H1 (cell line): ENCODE results near the gene CIZ1. TPM values are rescaled to one million over a fixed set of nuclear protein-coding genes. Genes with fewer than 3 reads are reported as not detected.

Experiments
- CBX5 ChIP-seq: fragments of 300-800, 300-1000 bp; sonication (generic); IDR thresholded peaks from 2 replicates; pipeline ENCODE4 v1.7.1; 2016; ENCODE audit warnings: antibody characterized with exemption, low read length, low read depth
- EGR1 ChIP-seq: IDR thresholded peaks from 2 replicates; pipeline ENCODE4 v1.6.1; 2011; ENCODE audit warnings: low read depth, low read length, borderline replicate concordance
- HDAC6 ChIP-seq: IDR thresholded peaks from one replicate; pipeline ENCODE4 v1.7.1; 2012; ENCODE audit warnings: low read depth, mild to moderate bottlenecking, inconsistent platforms, low read length, moderate library complexity
- JUND ChIP-seq: IDR thresholded peaks from 2 replicates; pipeline ENCODE4 v1.6.1; 2011; ENCODE audit warnings: mild to moderate bottlenecking, improper control_type of control experiment, low read length
- MAFK ChIP-seq: IDR thresholded peaks from 2 replicates; pipeline ENCODE4 v1.6.1; 2012; ENCODE audit warnings: low read depth, mild to moderate bottlenecking, improper control_type of control experiment, low read length
- MAX ChIP-seq: IDR thresholded peaks from 2 replicates; pipeline ENCODE4 v1.6.1; 2012; ENCODE audit warnings: inconsistent platforms
- RAD21 ChIP-seq, 2 experiments: IDR thresholded peaks in 1 of 2; conservative IDR thresholded peaks in 1 of 2; 2 replicates each; pipeline ENCODE4 v1.6.1; 2011; ENCODE audit warnings: low read depth in 2 of 2, low read length in 2 of 2, improper control_type of control experiment in 1 of 2, inconsistent platforms in 1 of 2, mild to moderate bottlenecking in 1 of 2, moderate library complexity in 1 of 2
- SIRT6 ChIP-seq: IDR thresholded peaks from one replicate; pipeline ENCODE4 v1.7.1; 2012; ENCODE audit warnings: low read length, inconsistent platforms
- SUZ12 ChIP-seq: fragments of 200-600 bp; sonication (generic); IDR thresholded peaks from 2 replicates; pipeline ENCODE4 v1.6.1; 2012; ENCODE audit warnings: mild to moderate bottlenecking, inconsistent platforms, low read length, moderate library complexity, mixed read lengths
- TCF12 ChIP-seq: IDR thresholded peaks from 2 replicates; pipeline ENCODE4 v1.6.1; 2011; ENCODE audit warnings: low read depth, mild to moderate bottlenecking, low read length
- polyA plus RNA-seq, 7 experiments: library from polyadenylated mRNA; depleted of rRNA in 3 of 7; stranded (reverse) in 5 of 7; unstranded in 2 of 7; fragments of >200 nt in 5 of 7; fragments of 200-250 nt in 2 of 7; gene quantifications; 1 replicate in 5 of 7; 2 replicates in 1 of 7; 4 replicates in 1 of 7; pipeline versions ENCODE4 v1.2.1 to v1.2.3, GENCODE V29; 2011 to 2013; ENCODE audit warnings: missing spikeins in 2 of 7, mixed read lengths in 2 of 7
- total RNA-seq: library from RNA; stranded (reverse); fragmentation: NEBNext Ultra II Directional; extraction: Animal tissue kit (Norgen Biotek cat#: 25700); gene quantifications from 2 replicates; pipeline ENCODE4 v1.2.1, GENCODE V29; 2021
- TF ChIP-seq, protein P1 (sequence below), 3 experiments: IDR thresholded peaks; 1 replicate in 2 of 3; 2 replicates in 1 of 3; pipeline versions ENCODE4 v1.5.1 to v1.6.1; 2011; ENCODE audit warnings: low read length in 3 of 3, mild to moderate bottlenecking in 3 of 3, inconsistent platforms in 2 of 3, low read depth in 1 of 3, moderate library complexity in 1 of 3; ENCODE audit not compliant: insufficient read depth in 1 of 3; ENCODE audit errors: control extremely low read depth in 1 of 3
- TF ChIP-seq, protein P2 (sequence below): IDR thresholded peaks from 2 replicates; pipeline ENCODE4 v1.6.1; 2011; ENCODE audit warnings: low read depth, mild to moderate bottlenecking, low read length; ENCODE audit not compliant: insufficient read depth

CIZ1 gene
- total and polyA plus RNA-seq, 2 of the 8 experiments (the other 6 are each of a cell fraction or from before 2014, with no cell fraction given): 66.0 to 107 TPM

- TF ChIP-seq, protein P1, sequence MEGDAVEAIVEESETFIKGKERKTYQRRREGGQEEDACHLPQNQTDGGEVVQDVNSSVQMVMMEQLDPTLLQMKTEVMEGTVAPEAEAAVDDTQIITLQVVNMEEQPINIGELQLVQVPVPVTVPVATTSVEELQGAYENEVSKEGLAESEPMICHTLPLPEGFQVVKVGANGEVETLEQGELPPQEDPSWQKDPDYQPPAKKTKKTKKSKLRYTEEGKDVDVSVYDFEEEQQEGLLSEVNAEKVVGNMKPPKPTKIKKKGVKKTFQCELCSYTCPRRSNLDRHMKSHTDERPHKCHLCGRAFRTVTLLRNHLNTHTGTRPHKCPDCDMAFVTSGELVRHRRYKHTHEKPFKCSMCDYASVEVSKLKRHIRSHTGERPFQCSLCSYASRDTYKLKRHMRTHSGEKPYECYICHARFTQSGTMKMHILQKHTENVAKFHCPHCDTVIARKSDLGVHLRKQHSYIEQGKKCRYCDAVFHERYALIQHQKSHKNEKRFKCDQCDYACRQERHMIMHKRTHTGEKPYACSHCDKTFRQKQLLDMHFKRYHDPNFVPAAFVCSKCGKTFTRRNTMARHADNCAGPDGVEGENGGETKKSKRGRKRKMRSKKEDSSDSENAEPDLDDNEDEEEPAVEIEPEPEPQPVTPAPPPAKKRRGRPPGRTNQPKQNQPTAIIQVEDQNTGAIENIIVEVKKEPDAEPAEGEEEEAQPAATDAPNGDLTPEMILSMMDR (IDR thresholded peaks at IDR 0.05; ENCODE audit: control extremely low read depth in 1 of 3, insufficient read depth in 1 of 3, low read depth in 1 of 3, low read length in 3 of 3): no peak
- no peak for TF ChIP-seq CBX5
- no peak for TF ChIP-seq MAFK
- no peak for TF ChIP-seq SIRT6
- TF ChIP-seq, protein P2, sequence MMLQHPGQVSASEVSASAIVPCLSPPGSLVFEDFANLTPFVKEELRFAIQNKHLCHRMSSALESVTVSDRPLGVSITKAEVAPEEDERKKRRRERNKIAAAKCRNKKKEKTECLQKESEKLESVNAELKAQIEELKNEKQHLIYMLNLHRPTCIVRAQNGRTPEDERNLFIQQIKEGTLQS: no peak
- TF ChIP-seq TCF12: no peak
- no peak for TF ChIP-seq HDAC6
- no peak for TF ChIP-seq JUND
- no peak for TF ChIP-seq MAX
- TF ChIP-seq RAD21 (IDR thresholded peaks at IDR 0.05 in 1 of 2, conservative IDR thresholded peaks at IDR 0.05 in 1 of 2; ENCODE audit: low read depth in 2 of 2, low read length in 2 of 2): no peak
- no peak for TF ChIP-seq EGR1
- no peak for TF ChIP-seq SUZ12
Observed at GRCh38 chr9:128185979-128186965, 5.1 kb downstream of the CIZ1 start (continued).
